Measurements from ENCODE around the gene NUMBL.
"Not testable (repeated sequence)": the region's sequence is repeated elsewhere in the genome, so short reads cannot be mapped to it uniquely, and the experiment has no call there.

- TF ChIP-seq POLR2A, SPI1, TAF1 (IDR thresholded peaks at IDR 0.05; ENCODE audit: low read depth, low read length): not testable (repeated sequence)
Observed at GRCh38 chr19:40652303-40652702, 38.1 kb downstream of the NUMBL start.

Data from GM12891 (cell line).